SK-N-MC (cell line): ENCODE measurements around the gene SMTN.
"Not testable (repeated sequence)": the region's sequence is repeated elsewhere in the genome, so short reads cannot be mapped to it uniquely, and the experiment has no call there.

Experiments
- DNase-seq: peaks from one replicate; pipeline ENCODE4 v3.0.0-alpha.2; 2011; ENCODE audit warnings: low read depth, low spot score
- H3K27ac ChIP-seq: fragments of 200-600 bp; sonication (generic); 2 replicates; pipeline ENCODE4 v1.5.1; 2016; ENCODE audit warnings: mixed run types
- H3K36me3 ChIP-seq: fragments of 200-600 bp; sonication (generic); 2 replicates; pipeline ENCODE4 v1.6.1; 2017; ENCODE audit warnings: antibody characterized with exemption, low read length, mixed read lengths; ENCODE audit not compliant: insufficient read depth
- H3K4me3 ChIP-seq: fragments of 200-600 bp; sonication (generic); 2 replicates; pipeline ENCODE4 v1.5.1; 2016
- H3K9ac ChIP-seq: fragments of 200-600 bp; sonication (generic); 2 replicates; pipeline ENCODE4 v1.8.0; 2017; ENCODE audit warnings: mixed run types, mixed read lengths; ENCODE audit not compliant: insufficient read length
- H3K9me3 ChIP-seq: fragments of 200-600 bp; sonication (generic); 2 replicates; pipeline ENCODE4 v1.6.1; 2017; ENCODE audit warnings: low read depth, mild to moderate bottlenecking, antibody characterized with exemption, low read length, moderate library complexity, mixed read lengths
- EZH2 ChIP-seq: fragments of 200-600 bp; sonication (generic); IDR thresholded peaks from one replicate; pipeline ENCODE4 v1.6.1; 2017; ENCODE audit warnings: antibody characterized with exemption
- FOXP2 ChIP-seq: optimal IDR thresholded peaks from 2 replicates; pipeline ENCODE3; 2011; ENCODE audit warnings: mild to moderate bottlenecking, moderate library complexity; ENCODE audit not compliant: insufficient read depth; ENCODE audit errors: extremely low read length, control extremely low read depth
- POLR2AphosphoS5 ChIP-seq: IDR thresholded peaks from 2 replicates; pipeline ENCODE4 v1.6.1; 2012; ENCODE audit warnings: mild to moderate bottlenecking, low read depth, low read length, borderline replicate concordance

The SMTN gene

DNA sequence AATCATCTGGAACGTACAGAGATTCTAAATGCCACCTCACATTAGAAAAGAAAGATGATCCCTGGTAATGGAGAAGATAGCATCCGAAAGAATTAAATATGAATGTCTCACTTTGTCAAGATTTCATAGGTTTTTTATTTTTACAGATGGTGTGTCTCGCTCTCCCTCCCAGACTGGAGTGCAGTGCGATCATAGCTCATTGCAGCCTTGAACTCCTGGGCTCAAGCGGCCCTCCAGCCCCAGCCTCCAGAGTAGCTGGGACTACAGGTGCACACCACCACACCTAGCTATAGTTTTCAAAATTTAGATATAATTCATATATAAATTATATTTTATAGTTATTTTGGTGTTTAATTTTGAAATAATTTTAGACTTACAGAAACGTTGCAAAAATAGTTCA, 16.7 kb upstream of the SMTN start:
- Histone ChIP-seq H3K36me3 (no peaks in the 10 kb centered on the region), H3K9ac (no peak overlapping the region), H3K4me3 (no peak overlapping the region; the same call in 1 of the 2 replicates), H3K27ac (no peak overlapping the region), H3K9me3 (no peaks in the 10 kb centered on the region)
- DNase-seq: no peak
- TF ChIP-seq FOXP2: no peak
- no peak for TF ChIP-seq POLR2AphosphoS5
- no peak for TF ChIP-seq EZH2

DNA sequence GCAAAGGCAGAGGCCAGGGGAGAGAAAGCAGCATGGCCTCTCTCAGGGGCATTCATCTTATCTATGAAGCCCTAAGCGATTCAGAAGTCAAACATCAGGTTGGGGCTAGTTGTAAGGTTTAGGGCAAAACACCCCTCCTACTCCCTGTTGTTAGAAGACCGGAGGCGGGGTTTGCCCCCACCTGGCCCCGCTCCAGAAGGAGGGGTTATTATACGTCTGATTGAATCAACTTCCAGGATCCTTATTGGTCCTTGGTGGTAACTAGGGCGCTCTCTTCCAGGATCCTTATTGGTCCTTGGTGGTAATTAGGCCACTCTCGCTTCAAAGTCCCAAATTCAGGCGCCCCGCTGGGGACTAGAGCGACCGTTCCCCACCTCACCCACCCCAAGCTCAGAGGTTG, 12.1 kb upstream of the SMTN start:
- H3K9ac ChIP-seq: no peak overlapping the region
- no peak overlapping the region for H3K27ac ChIP-seq
- no peaks in the 10 kb centered on the region for H3K36me3 ChIP-seq
- no peak for DNase-seq
- no peaks in the 10 kb centered on the region for H3K9me3 ChIP-seq
- H3K4me3 ChIP-seq: no peak overlapping the region
- no peak for TF ChIP-seq FOXP2
- no peak for TF ChIP-seq POLR2AphosphoS5
- TF ChIP-seq EZH2: no peak

DNA sequence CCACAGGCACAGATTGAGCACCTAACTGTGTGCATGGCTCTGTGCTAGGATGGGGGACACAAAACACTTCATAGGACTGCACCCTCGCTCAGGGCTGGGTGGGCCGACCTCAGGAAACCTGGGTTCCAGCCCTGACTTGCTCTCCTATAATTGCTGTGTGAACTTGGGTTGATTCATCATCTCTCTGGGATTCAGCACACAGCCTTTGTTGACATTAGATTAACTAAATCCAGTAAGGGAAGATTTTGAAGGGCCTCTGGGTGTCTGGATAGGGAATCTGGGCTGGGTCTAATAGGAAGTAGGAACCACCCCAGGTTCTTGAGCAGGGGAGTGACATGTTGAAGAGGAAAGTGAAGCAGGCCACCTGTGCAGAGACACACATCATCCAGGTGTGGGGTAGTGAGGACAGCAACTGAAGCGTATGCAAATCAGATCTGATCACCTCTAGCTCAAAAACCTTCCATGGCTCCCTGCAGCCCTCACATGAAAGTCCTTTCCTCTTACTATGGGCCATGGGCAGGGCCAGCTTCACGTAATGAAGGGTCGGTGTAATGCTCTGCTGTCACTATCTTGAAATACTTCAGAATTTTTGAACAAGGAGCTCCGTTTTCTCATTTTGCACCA, 11.3 kb upstream of the SMTN start:
- not testable (repeated sequence) for H3K4me3 ChIP-seq, H3K9me3 ChIP-seq, DNase-seq, H3K36me3 ChIP-seq, H3K9ac ChIP-seq, H3K27ac ChIP-seq

DNA sequence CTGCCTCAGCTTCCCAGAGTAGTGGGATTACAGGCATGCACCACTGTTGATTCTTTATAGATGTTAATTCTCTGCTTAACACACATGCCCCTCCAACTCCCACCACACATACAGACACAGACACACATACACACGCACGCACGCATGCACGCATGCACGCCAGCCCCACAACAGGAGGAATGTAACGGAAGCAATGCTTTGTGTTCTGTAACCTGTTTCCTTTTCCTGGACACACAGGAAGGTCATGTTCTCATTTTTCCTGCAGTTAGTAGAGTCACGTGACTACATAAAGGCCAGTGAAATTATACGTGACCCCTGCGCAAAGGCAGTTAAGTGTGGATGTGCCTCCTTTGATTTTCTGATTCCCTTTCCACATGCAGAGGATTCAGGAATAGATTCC, 8.0 kb upstream of the SMTN start:
- not testable (repeated sequence) for H3K4me3 ChIP-seq, H3K27ac ChIP-seq, H3K36me3 ChIP-seq, H3K9me3 ChIP-seq, DNase-seq, H3K9ac ChIP-seq

DNA sequence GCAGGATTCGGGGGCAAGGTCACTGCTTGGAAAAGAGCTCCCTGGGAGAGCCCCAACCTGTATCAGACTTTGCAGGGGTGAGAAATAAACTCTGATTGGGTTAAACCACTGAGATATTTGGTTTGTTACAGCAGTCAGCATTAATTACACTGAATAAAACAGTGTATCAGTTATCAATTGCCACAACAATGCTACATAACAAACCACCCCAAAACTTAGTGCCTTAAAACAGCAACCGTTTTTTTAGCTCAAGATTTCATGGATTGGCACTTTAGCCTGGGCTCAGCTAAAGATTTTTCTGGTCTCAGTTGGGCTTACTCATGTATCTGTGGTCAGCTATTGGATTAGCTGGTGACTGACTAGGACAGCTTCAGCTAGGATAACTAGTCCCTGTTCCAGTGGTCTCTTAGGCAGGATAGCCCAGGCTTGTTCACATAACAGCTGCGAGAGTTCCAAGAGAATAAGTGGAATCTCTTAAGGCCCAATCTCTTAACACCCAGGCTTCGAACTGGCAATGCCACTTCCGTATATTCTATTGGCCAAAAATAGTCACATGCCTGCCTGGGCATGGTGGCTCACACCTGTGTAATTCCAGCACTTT, 7.5 kb upstream of the SMTN start:
- not testable (repeated sequence) for H3K9ac ChIP-seq, H3K4me3 ChIP-seq, H3K9me3 ChIP-seq, H3K36me3 ChIP-seq, DNase-seq, H3K27ac ChIP-seq

DNA sequence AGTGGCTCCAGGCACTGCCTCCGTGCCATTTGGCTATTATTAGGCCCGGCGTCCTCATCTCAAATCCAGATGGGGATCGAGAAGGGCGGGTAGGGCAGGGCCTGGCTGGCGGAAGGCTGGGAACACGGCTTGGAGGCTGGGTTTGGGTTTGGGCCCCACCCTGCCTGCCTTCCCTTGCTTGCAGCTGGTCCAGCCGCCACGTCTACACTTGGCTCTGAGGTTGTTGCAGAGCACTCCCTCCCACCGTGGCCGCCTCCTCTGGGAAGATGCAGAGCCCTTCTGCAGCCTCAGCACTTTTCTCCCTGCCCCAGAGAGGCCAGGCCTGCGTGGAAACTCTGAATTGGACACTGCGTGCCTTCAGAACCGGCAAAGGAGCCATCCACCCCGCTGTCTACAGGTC, 5.2 kb upstream of the SMTN start:
- TF ChIP-seq EZH2 (no peak), FOXP2 (no peak), POLR2AphosphoS5 (no peak)
- H3K9ac ChIP-seq: no peak overlapping the region
- DNase-seq: no peak

DNA sequence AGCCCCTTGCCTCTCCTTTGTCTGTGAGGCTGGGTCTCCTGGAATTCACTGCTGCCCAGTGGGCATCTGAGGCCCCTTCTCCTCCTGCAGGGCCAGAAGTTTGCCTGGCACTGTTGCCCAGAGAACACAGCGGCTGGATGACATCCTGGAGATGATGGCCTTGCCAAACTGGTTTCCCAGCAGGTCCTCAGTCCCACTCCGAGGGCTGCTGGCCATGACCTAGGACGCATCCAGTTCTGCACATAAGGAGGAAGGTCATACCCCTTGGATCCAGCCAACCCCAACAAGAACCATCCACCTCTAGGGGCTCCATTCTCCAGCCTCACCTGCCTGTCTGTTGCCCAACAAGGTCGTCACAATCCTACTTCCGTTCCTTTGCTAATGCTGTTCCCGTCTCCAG, 3.4 kb upstream of the SMTN start:
- H3K4me3 ChIP-seq: no peak overlapping the region
- H3K27ac ChIP-seq: no peak overlapping the region
- no peaks in the 10 kb centered on the region for H3K9me3 ChIP-seq
- H3K9ac ChIP-seq: no peak overlapping the region
- TF ChIP-seq FOXP2 (no peak), POLR2AphosphoS5 (no peak), EZH2 (no peak)
- DNase-seq: no peak
- no peaks in the 10 kb centered on the region for H3K36me3 ChIP-seq

More for the DNA sequence above, 5.2 kb upstream of the SMTN start:
- Histone ChIP-seq H3K36me3 (no peaks in the 10 kb centered on the region), H3K4me3 (no peak overlapping the region), H3K27ac (no peak overlapping the region), H3K9me3 (no peaks in the 10 kb centered on the region)

DNA sequence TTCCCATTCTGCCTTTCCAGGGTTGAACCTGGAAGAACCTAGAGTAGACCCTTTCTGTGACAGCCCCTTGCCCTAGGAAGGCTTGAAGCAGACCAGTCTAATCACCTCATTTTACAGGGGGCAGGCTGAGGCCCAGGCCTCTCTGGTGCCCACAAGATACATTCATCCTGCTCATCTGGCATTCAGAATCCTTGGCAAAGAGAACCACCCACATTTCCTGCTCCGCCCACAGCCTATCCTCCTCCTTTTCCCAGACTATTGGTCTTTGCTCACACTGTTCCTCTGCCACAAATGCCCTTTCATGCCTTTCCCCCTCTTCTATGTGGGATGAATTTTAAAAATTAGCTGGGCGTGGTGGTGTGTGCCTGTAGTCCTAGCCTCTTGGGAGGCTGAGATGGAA, 2.7 kb upstream of the SMTN start:
- not testable (repeated sequence) for H3K4me3 ChIP-seq, H3K9me3 ChIP-seq, DNase-seq, H3K27ac ChIP-seq, H3K36me3 ChIP-seq, H3K9ac ChIP-seq

DNA sequence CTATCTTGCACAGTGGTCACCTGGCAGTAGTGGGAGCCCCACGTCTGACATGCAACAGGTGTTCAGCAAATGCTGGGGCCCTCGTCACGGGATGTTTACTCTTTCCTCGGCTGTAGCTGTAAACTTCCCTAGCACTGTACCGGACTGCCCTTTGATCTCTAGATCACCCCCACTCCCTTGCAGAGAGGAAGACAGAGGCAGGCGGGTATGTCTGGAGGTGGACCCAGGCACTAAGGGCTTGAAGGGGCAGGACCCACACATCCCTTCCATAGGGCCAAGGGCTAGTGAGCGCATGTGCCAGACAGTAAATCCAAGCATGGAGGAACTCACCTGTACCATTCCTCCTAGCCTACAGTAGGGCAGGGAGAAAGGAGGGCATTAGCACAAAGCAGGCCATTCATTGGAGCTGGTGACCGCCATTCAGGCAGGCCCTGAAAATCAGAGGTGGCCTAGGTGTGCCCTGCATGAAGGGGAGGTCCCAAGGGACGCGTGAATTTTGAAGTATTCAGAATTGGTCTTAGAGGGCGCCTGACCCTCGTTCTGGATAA, 1.9 kb upstream of the SMTN start:
- DNase-seq: no peak
- H3K4me3 ChIP-seq: no peak overlapping the region
- H3K9me3 ChIP-seq: no peaks in the 10 kb centered on the region
- H3K27ac ChIP-seq: no peak overlapping the region
- no peak overlapping the region for H3K9ac ChIP-seq
- no peaks in the 10 kb centered on the region for H3K36me3 ChIP-seq
- TF ChIP-seq POLR2AphosphoS5: no peak
- TF ChIP-seq FOXP2: no peak
- no peak for TF ChIP-seq EZH2
